Measurements from ENCODE around the gene TLR6.

DNA sequence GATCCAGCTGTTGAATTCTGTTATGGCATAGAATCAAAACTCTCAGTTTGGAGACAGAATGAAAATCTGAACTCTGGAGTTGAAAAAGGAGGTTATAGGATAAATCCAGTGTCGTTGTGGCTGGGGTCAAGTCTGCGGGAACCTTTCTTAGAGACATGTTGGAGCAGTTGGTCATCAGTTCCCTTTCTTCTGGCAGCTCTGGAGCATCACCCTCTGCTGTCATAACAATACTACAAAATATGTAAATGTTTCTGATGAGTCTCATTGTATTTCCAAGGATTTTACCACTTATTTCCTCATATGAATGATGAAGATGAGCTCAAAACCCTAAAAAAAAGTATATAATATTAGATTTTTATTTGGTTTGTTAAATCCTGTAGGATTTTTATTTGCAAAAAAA lies 81.3 kb downstream of the TLR6 start:
- no peak for TF ChIP-seq GATA2 (IDR thresholded peaks at IDR 0.05; ENCODE audit: low read depth, low read length)
- no peak for TF ChIP-seq GATA3 (IDR thresholded peaks at IDR 0.05; ENCODE audit: low read depth, low read length)
